K562 (cell line): ENCODE results near the gene PPM1H. TPM values are rescaled to one million over a fixed set of nuclear protein-coding genes. Genes with fewer than 3 reads are reported as not detected.

Experiments
- ATAC-seq: fragments of 200-7000 bp; cut with Tn5 transposase; 3 replicates; pipeline ENCODE4 v1.9.1; 2020; ENCODE audit warnings: moderate library complexity
- BruUV-seq: library from RNA; stranded (reverse); fragments of 400-500 nt; replicated peaks from 2 replicates; lab custom pipeline; 2021; lab: Mats Ljungman, UMichigan
- CTCF ChIA-PET: fragments of 300-600 bp; formaldehyde crosslinking; extraction: SDS; loops from one replicate; lab custom pipeline; 2021; ENCODE audit warnings: low intra/inter-chr PET ratio; lab: Yijun Ruan, JAX
- POLR2A ChIA-PET: fragments of 300-600, 350-650 bp; sonication (Branson Sonifier 250); formaldehyde crosslinking; extraction: SDS; loops from one replicate; lab custom pipeline; 2021; ENCODE audit warnings: antibody characterized with exemption, inconsistent platforms; lab: Yijun Ruan, JAX
- DNase-seq, 4 experiments: peaks; one replicate each; pipeline versions ENCODE4 v3.0.0 to v3.0.0-alpha.2; 2011 to 2018; ENCODE audit warnings: low spot score in 3 of 4, mixed read lengths in 3 of 4; ENCODE audit errors: extremely low read depth in 1 of 4
- FAIRE-seq: peaks from 2 replicates; lab custom pipeline; 2011; peaks lifted over from hg19 to GRCh38; lab: Jason Lieb, UNC
- H2AFZ ChIP-seq: 2 replicates; pipeline ENCODE4 v1.6.0; 2011; ENCODE audit warnings: low read depth, low read length, control low read depth, inconsistent platforms
- H3K27ac ChIP-seq: fragments of 200-600 bp; 3 replicates; pipeline ENCODE4 v1.8.0; 2011; ENCODE audit warnings: low read depth, mild to moderate bottlenecking, control low read depth, inconsistent platforms, low read length, moderate library complexity, mixed read lengths; ENCODE audit errors: extremely low read depth
- H3K27me3 ChIP-seq, 2 experiments: fragments of 300-600 bp in 1 of 2; 2 replicates in 1 of 2; 3 replicates in 1 of 2; pipeline versions ENCODE4 v1.6.0 to v1.8.0; 2011; ENCODE audit warnings: inconsistent platforms in 2 of 2, low read length in 2 of 2, mild to moderate bottlenecking in 1 of 2, mixed read lengths in 1 of 2, moderate library complexity in 1 of 2; ENCODE audit not compliant: control insufficient read depth in 2 of 2, insufficient read depth in 2 of 2
- H3K36me3 ChIP-seq: fragments of 300-600 bp; 3 replicates; pipeline ENCODE4 v1.8.0; 2011; ENCODE audit warnings: mild to moderate bottlenecking, low read length, inconsistent platforms; ENCODE audit not compliant: control insufficient read depth, insufficient read depth
- H3K4me1 ChIP-seq, 2 experiments: fragments of 200-600 bp in 1 of 2; replicated peaks in 1 of 2; 2 replicates in 1 of 2; 3 replicates in 1 of 2; pipeline versions ENCODE4 v1.5.1 to v1.8.0; 2011; ENCODE audit warnings: inconsistent platforms in 2 of 2, low read length in 2 of 2, mild to moderate bottlenecking in 1 of 2, mixed read lengths in 1 of 2, moderate library complexity in 1 of 2; ENCODE audit not compliant: control insufficient read depth in 2 of 2, insufficient read depth in 2 of 2
- H3K4me2 ChIP-seq: 2 replicates; pipeline ENCODE4 v1.6.1; 2011; ENCODE audit warnings: low read length, control low read depth, inconsistent platforms, mixed read lengths; ENCODE audit not compliant: insufficient read depth
- H3K4me3 ChIP-seq: fragments of 200-600 bp; sonication (generic), shearing (Covaris generic); 2 replicates; pipeline ENCODE4 v1.5.1; 2016; ENCODE audit warnings: control low read depth, inconsistent platforms
- H3K79me2 ChIP-seq: fragments of 200-600 bp; 3 replicates; pipeline ENCODE4 v1.8.0; 2011; ENCODE audit warnings: low read length, inconsistent platforms; ENCODE audit not compliant: control insufficient read depth, insufficient read depth
- H3K9ac ChIP-seq, 2 experiments: 2 replicates each; pipeline versions ENCODE4 v1.6.0 to v1.6.1; 2011; ENCODE audit warnings: low read depth in 2 of 2, low read length in 2 of 2, control low read depth in 1 of 2, inconsistent platforms in 1 of 2, mild to moderate bottlenecking in 1 of 2, mixed read lengths in 1 of 2; ENCODE audit not compliant: insufficient read depth in 1 of 2
- H3K9me1 ChIP-seq: one replicate; pipeline ENCODE4 v1.6.0; 2011; ENCODE audit warnings: inconsistent platforms, mild to moderate bottlenecking, low read length, moderate library complexity; ENCODE audit not compliant: control insufficient read depth, insufficient read depth
- H3K9me3 ChIP-seq: replicated peaks from 2 replicates; pipeline ENCODE4 v1.5.1; 2011; ENCODE audit warnings: low read depth, low read length, inconsistent platforms; ENCODE audit not compliant: control insufficient read depth, insufficient read depth
- H4K20me1 ChIP-seq: replicated peaks from 2 replicates; pipeline ENCODE4 v1.6.1; 2011; ENCODE audit warnings: low read length, inconsistent platforms, mixed read lengths; ENCODE audit not compliant: control insufficient read depth, insufficient read depth
- CSDE1 ChIP-seq, 2 experiments: fragments of 450-650 bp; IDR thresholded peaks; 2 replicates each; pipeline ENCODE4 v1.6.1; 2016; ENCODE audit warnings: mild to moderate bottlenecking in 1 of 2
- SAFB2 ChIP-seq: fragments of 200-400 bp; formaldehyde crosslinking; IDR thresholded peaks from 2 replicates; pipeline ENCODE4 v1.6.1; 2018; ENCODE audit warnings: borderline replicate concordance, low read length, low read depth, moderate library complexity; ENCODE audit not compliant: severe bottlenecking
- WGBS: fragments of 100-300 bp; shearing (Covaris generic); methylation state at CpG from one replicate; pipeline ENCODE4 v1.1.6; 2016; ENCODE audit warnings: low coverage, mixed read lengths; ENCODE audit not compliant: insufficient coverage; ENCODE audit errors: missing lambda C conversion rate; 5-methylcytosine and 5-hydroxymethylcytosine counted together
- in situ Hi-C: fragments of 300-500 bp; cut with MboI; formaldehyde crosslinking; loops from 4 replicates; pipeline ENCODE4 v1.15.0; 2018; ENCODE audit warnings: inconsistent platforms, mixed read lengths
- intact Hi-C: fragments of 100-400 bp; cut with micrococcal nuclease; formaldehyde crosslinking; loops from 2 replicates; pipeline ENCODE4 v1.14.2; 2022
- polyA plus RNA-seq, 8 experiments: library from polyadenylated mRNA; depleted of rRNA in 4 of 8; stranded (reverse) in 5 of 8; unstranded in 3 of 8; fragments of >200 nt; fragmentation: Nextera tagmentation in 2 of 8; fragmentation: Illumina TruSeq in 1 of 8; extraction: Ambion mirVana in 2 of 8; extraction: Trizol in 1 of 8; gene quantifications; 2 replicates each; pipeline versions ENCODE4 v1.2.1 to v1.2.3, GENCODE V29; 2011 to 2014; ENCODE audit warnings: inconsistent platforms in 1 of 8, missing spikeins in 1 of 8
- total RNA-seq, 7 experiments: library from RNA; depleted of rRNA in 6 of 7; stranded (reverse); fragments of >200 nt in 6 of 7; fragmentation: Illumina TruSeq in 2 of 7; extraction: Trizol in 2 of 7; gene quantifications; 2 replicates each; pipeline versions ENCODE4 v1.2.1 to v1.2.3, GENCODE V29; 2011 to 2021; ENCODE audit warnings: low replicate concordance in 1 of 7
- TF ChIP-seq, protein P1 (sequence below): fragments of 450-650 bp; formaldehyde crosslinking; IDR thresholded peaks from 2 replicates; pipeline ENCODE4 v1.4.0; 2020; ENCODE audit warnings: mild to moderate bottlenecking, mixed read lengths

PPM1H gene
- total and polyA plus RNA-seq, 9 of the 15 experiments (the other 6 are each of a cell fraction or from before 2014, with no cell fraction given), result 5.3 to 29.3 (median 11.3) TPM

DNA sequence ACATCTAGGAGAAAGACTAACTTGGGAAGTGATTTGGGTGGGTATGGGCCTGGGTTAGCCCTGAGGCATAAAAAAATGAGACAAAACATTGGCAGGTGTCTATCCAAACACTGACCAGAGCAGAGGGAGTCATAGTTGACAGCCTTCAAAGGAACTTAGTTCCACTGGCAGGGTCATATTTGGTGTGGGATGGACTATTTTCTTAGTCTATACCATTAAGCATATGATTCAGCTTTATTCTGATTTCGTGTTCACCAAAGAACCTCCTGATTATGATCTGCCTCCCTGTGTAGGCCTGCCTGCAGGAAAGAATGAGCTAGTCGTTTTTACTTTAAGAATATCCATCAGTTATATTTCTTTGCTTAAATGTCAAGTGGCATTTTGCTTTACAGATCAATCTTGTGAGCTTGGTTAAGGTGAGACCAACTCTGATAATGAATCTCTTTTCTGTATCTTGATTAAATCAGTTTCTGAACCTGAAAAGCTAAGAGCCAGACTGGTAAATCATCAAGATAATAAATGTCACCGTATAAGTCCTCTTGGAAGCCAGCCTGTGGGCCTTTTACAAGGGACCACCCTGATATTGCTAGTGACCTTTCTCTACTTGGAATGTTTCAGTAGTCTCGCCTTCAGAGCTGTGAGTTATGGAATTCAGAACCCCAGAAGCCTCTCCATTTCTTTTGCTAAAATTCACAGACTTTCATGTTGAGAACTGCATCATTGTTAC lies 285.4 kb downstream of the PPM1H start:
- Histone ChIP-seq H3K36me3 (no peaks in the 10 kb centered on the region; the same call in 2 of the 3 replicates), H3K4me2 (no peak overlapping the region), H3K4me3 (no peak overlapping the region), H4K20me1 (no peaks in the 10 kb centered on the region), H3K9me1 (no peaks in the 10 kb centered on the region), H3K4me1 (no peaks in the 10 kb centered on the region; a peak in 1 of 5 replicates), H3K27me3 (no peaks in the 10 kb centered on the region), H3K79me2 (no peaks in the 10 kb centered on the region), H3K9me3 (no peaks in the 10 kb centered on the region), H3K9ac (no peak overlapping the region), H3K27ac (no peak overlapping the region), H2AFZ (no peak overlapping the region)
- no peak for ATAC-seq
- in situ Hi-C loops, result no loop called here
- DNase-seq, result no peak
- 26% methylated on average over 4 of the region's 4 CpGs for WGBS
- no TSS peak for BruUV-seq
- no peak for TF ChIP-seq CSDE1 (IDR thresholded peaks at IDR 0.05)
- TF ChIP-seq, protein P1, sequence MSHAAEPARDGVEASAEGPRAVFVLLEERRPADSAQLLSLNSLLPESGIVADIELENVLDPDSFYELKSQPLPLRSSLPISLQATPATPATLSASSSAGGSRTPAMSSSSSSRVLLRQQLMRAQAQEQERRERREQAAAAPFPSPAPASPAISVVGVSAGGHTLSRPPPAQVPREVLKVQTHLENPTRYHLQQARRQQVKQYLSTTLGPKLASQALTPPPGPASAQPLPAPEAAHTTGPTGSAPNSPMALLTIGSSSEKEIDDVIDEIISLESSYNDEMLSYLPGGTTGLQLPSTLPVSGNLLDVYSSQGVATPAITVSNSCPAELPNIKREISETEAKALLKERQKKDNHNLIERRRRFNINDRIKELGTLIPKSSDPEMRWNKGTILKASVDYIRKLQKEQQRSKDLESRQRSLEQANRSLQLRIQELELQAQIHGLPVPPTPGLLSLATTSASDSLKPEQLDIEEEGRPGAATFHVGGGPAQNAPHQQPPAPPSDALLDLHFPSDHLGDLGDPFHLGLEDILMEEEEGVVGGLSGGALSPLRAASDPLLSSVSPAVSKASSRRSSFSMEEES (CRISPR knock-in tag), result no peak
- no peak for FAIRE-seq
- POLR2A ChIA-PET, result interaction anchor here (0.9 to 1.4 kb wide), 4 partner anchors 12 to 47 kb away, joined by 3 read pairs; no protein-coding TSS in a partner anchor
- CTCF ChIA-PET, result no interaction called here
- intact Hi-C loops, result no loop called here

DNA sequence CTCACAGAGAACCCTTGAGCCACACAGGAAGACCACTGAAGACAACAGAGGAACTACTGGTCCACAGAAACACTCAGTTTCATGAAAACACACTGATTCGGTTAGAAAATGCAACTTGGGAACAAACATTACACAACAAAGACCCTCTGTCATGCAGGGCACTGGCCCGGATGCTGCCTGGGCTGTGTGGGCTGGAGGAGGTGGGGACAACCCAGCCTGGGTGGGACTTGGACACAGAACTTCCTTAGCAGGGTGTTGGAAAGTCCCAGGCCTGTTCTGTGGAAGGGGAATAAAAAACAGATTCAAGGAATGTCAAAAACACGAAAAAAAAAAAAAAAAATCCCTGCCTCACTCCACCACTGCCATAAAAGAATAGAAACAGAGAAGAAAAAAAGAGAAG lies 287.4 kb downstream of the PPM1H start:
- no peaks in the 10 kb centered on the region for H3K79me2 ChIP-seq
- no TSS peak for BruUV-seq
- TF ChIP-seq SAFB2, result no peak
- TF ChIP-seq, all 486 proteins: peak for 0
- 43% methylated on average over 2 of the region's 3 CpGs for WGBS
- H3K4me2 ChIP-seq, result no peak overlapping the region
- in situ Hi-C loops (no loop called here), intact Hi-C loops (no loop called here)
- CTCF ChIA-PET, result no interaction called here
- no peaks in the 10 kb centered on the region for H3K9me3 ChIP-seq
- H3K4me1 ChIP-seq, result no peaks in the 10 kb centered on the region
- FAIRE-seq (no peak), ATAC-seq (no peak), DNase-seq (no peak)
- no peaks in the 10 kb centered on the region for H3K9me1 ChIP-seq
- H3K9ac ChIP-seq, result no peak overlapping the region
- no peaks in the 10 kb centered on the region for H4K20me1 ChIP-seq
- no peaks in the 10 kb centered on the region for H3K27me3 ChIP-seq
- no peak overlapping the region for H3K27ac ChIP-seq
- no peak overlapping the region for H3K4me3 ChIP-seq
- POLR2A ChIA-PET, result no interaction called here
- H2AFZ ChIP-seq, result no peak overlapping the region
- no peaks in the 10 kb centered on the region; the same call in 2 of the 3 replicates for H3K36me3 ChIP-seq
